ENCODE results near the gene CMTM6. TPM values are rescaled to one million over a fixed set of nuclear protein-coding genes. Genes with fewer than 3 reads are reported as not detected.

Gene CMTM6
- polyA plus RNA-seq, 1 donor (not counting 4 experiments of a cell fraction or from before 2014, with no cell fraction given), result 85.4 TPM

- TF ChIP-seq CTCF (optimal IDR thresholded peaks at IDR 0.05 in 1 of 3, IDR thresholded peaks at IDR 0.05 in 1 of 3, conservative IDR thresholded peaks at IDR 0.05 in 1 of 3; ENCODE audit: extremely low read depth in 1 of 3, insufficient read depth in 2 of 3, low read length in 3 of 3) (no peak), EZH2 (IDR thresholded peaks at IDR 0.05; ENCODE audit: low read length) (no peak)
- dilution Hi-C loops (cut with MboI; ENCODE audit: extremely low pct_ligation_motif_present, low sequenced_read_pairs), result no loop called here
- peak; percentile 73 for FAIRE-seq
Measured at GRCh38 chr3:32495609-32496008, 7.0 kb downstream of the CMTM6 start.

GRCh38 chr3:32495085-32495484 lies 7.6 kb downstream of the CMTM6 start:
- Histone ChIP-seq H3K36me3 (ENCODE audit: control insufficient read depth in 2 of 2, extremely low read depth in 1 of 2, insufficient read depth in 2 of 2, low read length in 2 of 2) (peaks cover 0 to 2% of the 10 kb centered on the region in 2 experiments), H4K20me1 (ENCODE audit: control insufficient read depth, extremely low read depth, insufficient read depth, low read length) (no peaks in the 10 kb centered on the region), H3K4me2 (ENCODE audit: control insufficient read depth, extremely low read depth, insufficient read depth, low read depth, low read length) (peak overlapping the region; percentile 1), H2AFZ (ENCODE audit: control insufficient read depth, low read length) (no peak overlapping the region), H3K9ac (ENCODE audit: control insufficient read depth, extremely low read depth, insufficient read depth, low read length) (no peak overlapping the region), H3K9me3 (ENCODE audit: control insufficient read depth, low read depth, low read length) (no peaks in the 10 kb centered on the region), H3K27me3 (ENCODE audit: control insufficient read depth, extremely low read depth, insufficient read depth, low read length) (no peaks in the 10 kb centered on the region), H3K4me3 (ENCODE audit: control insufficient read depth in 2 of 3, extremely low read depth in 1 of 3, insufficient read depth in 2 of 3, low read depth in 1 of 3, low read length in 3 of 3) (no peak overlapping the region), H3K9me1 (ENCODE audit: control insufficient read depth, extremely low read depth, insufficient read depth, low read length) (no peaks in the 10 kb centered on the region), H3K4me1 (ENCODE audit: control insufficient read depth, extremely low read depth, insufficient read depth, low read length) (peaks cover 17% of the 10 kb centered on the region), H3K79me2 (ENCODE audit: control insufficient read depth, insufficient read depth, low read length) (peaks cover 44% of the 10 kb centered on the region), H3K27ac (ENCODE audit: control insufficient read depth, insufficient read depth, low read length) (no peak overlapping the region)
- FAIRE-seq (no peak), DNase-seq (ENCODE audit: low read depth, low spot score) (no peak)
- dilution Hi-C loops (cut with MboI; ENCODE audit: extremely low pct_ligation_motif_present, low sequenced_read_pairs), result no loop called here
- TF ChIP-seq CTCF (optimal IDR thresholded peaks at IDR 0.05 in 1 of 3, IDR thresholded peaks at IDR 0.05 in 1 of 3, conservative IDR thresholded peaks at IDR 0.05 in 1 of 3; ENCODE audit: extremely low read depth in 1 of 3, insufficient read depth in 2 of 3, low read length in 3 of 3), result no peak
- no peak for TF ChIP-seq EZH2 (IDR thresholded peaks at IDR 0.05; ENCODE audit: low read length)

More at GRCh38 chr3:32495609-32496008, 7.0 kb downstream of the CMTM6 start:
- Histone ChIP-seq H3K9ac (ENCODE audit: control insufficient read depth, extremely low read depth, insufficient read depth, low read length) (no peak overlapping the region), H3K27me3 (ENCODE audit: control insufficient read depth, extremely low read depth, insufficient read depth, low read length) (no peaks in the 10 kb centered on the region), H4K20me1 (ENCODE audit: control insufficient read depth, extremely low read depth, insufficient read depth, low read length) (no peaks in the 10 kb centered on the region), H2AFZ (ENCODE audit: control insufficient read depth, low read length) (no peak overlapping the region), H3K9me1 (ENCODE audit: control insufficient read depth, extremely low read depth, insufficient read depth, low read length) (no peaks in the 10 kb centered on the region), H3K9me3 (ENCODE audit: control insufficient read depth, low read depth, low read length) (no peaks in the 10 kb centered on the region), H3K36me3 (ENCODE audit: control insufficient read depth in 2 of 2, extremely low read depth in 1 of 2, insufficient read depth in 2 of 2, low read length in 2 of 2) (peaks cover 0 to 2% of the 10 kb centered on the region in 2 experiments), H3K4me3 (ENCODE audit: control insufficient read depth in 2 of 3, extremely low read depth in 1 of 3, insufficient read depth in 2 of 3, low read depth in 1 of 3, low read length in 3 of 3) (no peak overlapping the region), H3K27ac (ENCODE audit: control insufficient read depth, insufficient read depth, low read length) (no peak overlapping the region), H3K4me1 (ENCODE audit: control insufficient read depth, extremely low read depth, insufficient read depth, low read length) (peaks cover 17% of the 10 kb centered on the region), H3K79me2 (ENCODE audit: control insufficient read depth, insufficient read depth, low read length) (peaks cover 49% of the 10 kb centered on the region), H3K4me2 (ENCODE audit: control insufficient read depth, extremely low read depth, insufficient read depth, low read depth, low read length) (peak overlapping the region; percentile 1)
- peak; percentile 28 for DNase-seq (ENCODE audit: low read depth, low spot score)
